ENCODE measurements around the gene CLDN24. TPM values are rescaled to one million over a fixed set of nuclear protein-coding genes. Genes with fewer than 3 reads are reported as not detected.

CLDN24 gene
- total RNA-seq, 1 donor from 2014 or later: not detected

DNA sequence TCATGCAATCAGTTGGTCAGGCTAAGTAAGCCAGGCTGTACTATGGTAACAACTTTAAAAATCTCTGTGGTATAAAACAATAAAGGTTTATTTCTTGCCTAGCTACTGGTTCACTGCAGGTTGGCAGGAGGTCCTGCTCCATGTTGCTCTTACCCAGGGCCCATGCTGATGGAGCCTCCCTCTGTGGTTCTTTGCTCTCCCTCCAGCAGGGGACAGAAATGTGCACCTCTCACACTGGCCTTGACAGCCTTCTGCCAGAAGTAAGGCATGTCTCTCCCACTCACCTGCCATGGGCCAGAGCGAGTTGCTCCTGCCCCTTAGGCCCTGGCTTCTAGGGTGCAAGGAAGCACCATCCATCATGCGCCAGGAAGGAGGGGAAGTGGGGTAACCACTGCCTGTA lies 33.3 kb downstream of the CLDN24 start:
- Histone ChIP-seq H3K79me2 (ENCODE audit: insufficient read depth, low read length) (no peaks in the 10 kb centered on the region), H2AFZ (ENCODE audit: low read depth, low read length) (no peak overlapping the region), H3K9ac (ENCODE audit: low read length) (no peak overlapping the region), H3K27me3 (ENCODE audit: insufficient read depth, low read length) (no peaks in the 10 kb centered on the region), H3K4me3 (ENCODE audit: insufficient read depth, low read depth, low read length) (no peak overlapping the region), H3K36me3 (ENCODE audit: insufficient read depth, low read length) (peaks cover 26% of the 10 kb centered on the region), H3K4me2 (ENCODE audit: low read length) (no peak overlapping the region), H3K4me1 (ENCODE audit: insufficient read depth, low read length) (peaks cover 7% of the 10 kb centered on the region), H3K27ac (ENCODE audit: low read depth, low read length) (no peak overlapping the region), H4K20me1 (ENCODE audit: insufficient read depth, low read length) (no peaks in the 10 kb centered on the region), H3K9me3 (ENCODE audit: insufficient read depth, low read depth, low read length) (no peaks in the 10 kb centered on the region)
- DNase-seq (ENCODE audit: low read depth) (no peak), FAIRE-seq (no peak)
- no peaks in the 10 kb centered on the region for H3K9me3 Mint-ChIP-seq (ENCODE audit: unreplicated experiment)
- peaks cover 24% of the 10 kb centered on the region for H3K36me3 Mint-ChIP-seq (ENCODE audit: low read depth, unreplicated experiment)
- TF ChIP-seq, protein P1, sequence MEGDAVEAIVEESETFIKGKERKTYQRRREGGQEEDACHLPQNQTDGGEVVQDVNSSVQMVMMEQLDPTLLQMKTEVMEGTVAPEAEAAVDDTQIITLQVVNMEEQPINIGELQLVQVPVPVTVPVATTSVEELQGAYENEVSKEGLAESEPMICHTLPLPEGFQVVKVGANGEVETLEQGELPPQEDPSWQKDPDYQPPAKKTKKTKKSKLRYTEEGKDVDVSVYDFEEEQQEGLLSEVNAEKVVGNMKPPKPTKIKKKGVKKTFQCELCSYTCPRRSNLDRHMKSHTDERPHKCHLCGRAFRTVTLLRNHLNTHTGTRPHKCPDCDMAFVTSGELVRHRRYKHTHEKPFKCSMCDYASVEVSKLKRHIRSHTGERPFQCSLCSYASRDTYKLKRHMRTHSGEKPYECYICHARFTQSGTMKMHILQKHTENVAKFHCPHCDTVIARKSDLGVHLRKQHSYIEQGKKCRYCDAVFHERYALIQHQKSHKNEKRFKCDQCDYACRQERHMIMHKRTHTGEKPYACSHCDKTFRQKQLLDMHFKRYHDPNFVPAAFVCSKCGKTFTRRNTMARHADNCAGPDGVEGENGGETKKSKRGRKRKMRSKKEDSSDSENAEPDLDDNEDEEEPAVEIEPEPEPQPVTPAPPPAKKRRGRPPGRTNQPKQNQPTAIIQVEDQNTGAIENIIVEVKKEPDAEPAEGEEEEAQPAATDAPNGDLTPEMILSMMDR (IDR thresholded peaks at IDR 0.05; ENCODE audit: insufficient read depth, low read depth, low read length): no peak
- TF ChIP-seq EZH2 (IDR thresholded peaks at IDR 0.05; ENCODE audit: insufficient read depth, low read length): no peak
- H3K27me3 Mint-ChIP-seq (ENCODE audit: low read depth, unreplicated experiment): no peaks in the 10 kb centered on the region
- H3K4me1 Mint-ChIP-seq (ENCODE audit: low read depth, unreplicated experiment): peaks cover 2% of the 10 kb centered on the region
- no peak overlapping the region for H3K27ac Mint-ChIP-seq (ENCODE audit: unreplicated experiment)
- no peak overlapping the region for H3K4me3 Mint-ChIP-seq (ENCODE audit: unreplicated experiment)

- Histone ChIP-seq H3K36me3 (ENCODE audit: insufficient read depth, low read length) (peaks cover 29% of the 10 kb centered on the region), H3K27ac (ENCODE audit: low read depth, low read length) (no peak overlapping the region), H3K9me3 (ENCODE audit: insufficient read depth, low read depth, low read length) (no peaks in the 10 kb centered on the region), H4K20me1 (ENCODE audit: insufficient read depth, low read length) (no peaks in the 10 kb centered on the region), H3K79me2 (ENCODE audit: insufficient read depth, low read length) (no peaks in the 10 kb centered on the region), H3K4me2 (ENCODE audit: low read length) (no peak overlapping the region), H2AFZ (ENCODE audit: low read depth, low read length) (no peak overlapping the region), H3K4me1 (ENCODE audit: insufficient read depth, low read length) (peaks cover 7% of the 10 kb centered on the region), H3K27me3 (ENCODE audit: insufficient read depth, low read length) (no peaks in the 10 kb centered on the region), H3K9ac (ENCODE audit: low read length) (no peak overlapping the region), H3K4me3 (ENCODE audit: insufficient read depth, low read depth, low read length) (no peak overlapping the region)
- no peaks in the 10 kb centered on the region for H3K27me3 Mint-ChIP-seq (ENCODE audit: low read depth, unreplicated experiment)
- DNase-seq (ENCODE audit: low read depth) (no peak), FAIRE-seq (no peak)
- no peak overlapping the region for H3K4me3 Mint-ChIP-seq (ENCODE audit: unreplicated experiment)
- H3K9me3 Mint-ChIP-seq (ENCODE audit: unreplicated experiment): no peaks in the 10 kb centered on the region
- peaks cover 2% of the 10 kb centered on the region for H3K4me1 Mint-ChIP-seq (ENCODE audit: low read depth, unreplicated experiment)
- H3K36me3 Mint-ChIP-seq (ENCODE audit: low read depth, unreplicated experiment): peaks cover 24% of the 10 kb centered on the region
- TF ChIP-seq, protein P1 (IDR thresholded peaks at IDR 0.05; ENCODE audit: insufficient read depth, low read depth, low read length): no peak
- no peak for TF ChIP-seq EZH2 (IDR thresholded peaks at IDR 0.05; ENCODE audit: insufficient read depth, low read length)
- H3K27ac Mint-ChIP-seq (ENCODE audit: unreplicated experiment): no peak overlapping the region
Measured at GRCh38 chr4:183287677-183288076, 34.5 kb downstream of the CLDN24 start.

DNA sequence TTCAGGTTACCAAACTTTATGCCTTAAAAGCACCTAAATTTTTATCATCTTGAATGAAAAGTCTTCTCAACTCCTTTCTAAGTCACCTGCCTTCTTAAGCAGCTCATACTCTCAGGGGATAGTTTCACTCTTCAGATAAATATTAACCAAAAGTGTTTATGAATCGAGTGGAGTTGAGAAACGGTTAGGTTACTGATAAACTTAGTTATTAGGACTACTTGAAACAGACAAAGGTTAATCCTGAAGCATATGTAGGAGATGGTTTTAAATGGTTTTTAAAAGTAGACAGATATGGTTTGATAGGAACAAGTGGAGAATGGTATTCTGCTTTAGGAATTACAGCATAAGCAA lies 34.9 kb downstream of the CLDN24 start:
- H3K9me3 ChIP-seq (ENCODE audit: insufficient read depth, low read depth, low read length): no peaks in the 10 kb centered on the region
- H3K4me1 ChIP-seq (ENCODE audit: insufficient read depth, low read length): peaks cover 7% of the 10 kb centered on the region
- no peak overlapping the region for H3K4me3 Mint-ChIP-seq (ENCODE audit: unreplicated experiment)
- DNase-seq (ENCODE audit: low read depth) (no peak), FAIRE-seq (no peak)
- H2AFZ ChIP-seq (ENCODE audit: low read depth, low read length): no peak overlapping the region
- no peak overlapping the region for H3K4me2 ChIP-seq (ENCODE audit: low read length)
- H3K27ac Mint-ChIP-seq (ENCODE audit: unreplicated experiment): no peak overlapping the region
- H3K36me3 ChIP-seq (ENCODE audit: insufficient read depth, low read length): peaks cover 33% of the 10 kb centered on the region
- no peaks in the 10 kb centered on the region for H3K27me3 Mint-ChIP-seq (ENCODE audit: low read depth, unreplicated experiment)
- peaks cover 24% of the 10 kb centered on the region for H3K36me3 Mint-ChIP-seq (ENCODE audit: low read depth, unreplicated experiment)
- H3K79me2 ChIP-seq (ENCODE audit: insufficient read depth, low read length): no peaks in the 10 kb centered on the region
- H3K27ac ChIP-seq (ENCODE audit: low read depth, low read length): no peak overlapping the region
- no peak for TF ChIP-seq EZH2 (IDR thresholded peaks at IDR 0.05; ENCODE audit: insufficient read depth, low read length)
- TF ChIP-seq, protein P1 (IDR thresholded peaks at IDR 0.05; ENCODE audit: insufficient read depth, low read depth, low read length): no peak
- no peak overlapping the region for H3K9ac ChIP-seq (ENCODE audit: low read length)
- no peaks in the 10 kb centered on the region for H3K27me3 ChIP-seq (ENCODE audit: insufficient read depth, low read length)
- peaks cover 2% of the 10 kb centered on the region for H3K4me1 Mint-ChIP-seq (ENCODE audit: low read depth, unreplicated experiment)
- H4K20me1 ChIP-seq (ENCODE audit: insufficient read depth, low read length): no peaks in the 10 kb centered on the region
- no peaks in the 10 kb centered on the region for H3K9me3 Mint-ChIP-seq (ENCODE audit: unreplicated experiment)
- no peak overlapping the region for H3K4me3 ChIP-seq (ENCODE audit: insufficient read depth, low read depth, low read length)
